Activated CD4-positive, alpha-beta T cell treated with anti-CD3 and anti-CD28 coated beads, Interleukin-10, Interleukin-2, amounts not matched to agents 100 ng/mL and 50 ng/mL, durations not matched to agents 16 hours and 8 hours (primary cell): Measurements from ENCODE around the gene HYI.
"Not testable (repeated sequence)": the region's sequence is repeated elsewhere in the genome, so short reads cannot be mapped to it uniquely, and the experiment has no call there.

ENCODE experiments used
- DNase-seq: peaks from one replicate; pipeline ENCODE4 v3.0.0-alpha.2; 2020

HYI gene

DNA sequence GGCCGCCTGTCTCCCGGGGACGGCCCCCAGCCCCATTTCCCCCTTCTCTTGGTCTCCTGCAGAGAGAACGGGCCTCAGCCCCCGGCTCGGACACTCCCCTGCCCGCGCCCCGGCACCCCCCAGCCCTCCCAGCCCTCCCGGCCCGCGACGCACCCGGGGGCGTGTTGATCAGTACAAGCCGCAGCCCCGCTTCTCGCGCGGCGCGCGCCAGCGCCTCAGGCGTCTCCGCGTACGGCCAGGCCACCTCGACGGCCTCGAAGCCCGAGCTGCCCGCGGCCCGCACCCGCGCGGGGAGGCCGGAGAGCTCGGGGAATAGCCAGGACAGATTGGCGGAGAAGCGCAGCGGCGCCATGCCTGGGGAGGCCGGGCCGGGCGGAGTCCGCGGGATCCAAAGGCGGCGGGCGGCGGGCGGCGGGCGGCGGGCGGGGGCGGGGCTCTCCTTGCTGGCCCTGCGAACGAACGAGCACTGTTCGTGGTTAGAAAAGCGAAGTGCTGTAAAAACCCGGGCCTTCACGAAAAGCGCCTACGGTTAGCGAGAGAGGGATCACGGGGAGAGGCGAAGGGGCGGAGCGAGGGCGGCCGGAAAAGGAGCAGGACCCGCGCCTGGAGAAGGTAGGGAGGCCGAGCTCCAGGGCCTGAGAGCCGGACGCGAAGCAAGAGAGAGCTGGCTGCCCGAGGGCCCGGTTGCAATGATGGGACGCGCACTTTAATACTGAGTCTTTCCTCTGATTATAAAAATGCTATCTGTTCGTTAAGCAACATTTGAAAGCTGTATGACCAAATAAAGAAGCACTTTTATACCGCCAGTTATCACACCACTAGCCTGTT, at the start of gene HYI:
TSS of gene HYI (minus strand) at position 490 of the 828 bp plus-strand sequence. CDS start at position 352, 138 bp downstream.
- DNase-seq, result peak; percentile 77

GRCh38 chr1:43501806-43502205, 48.1 kb upstream of the HYI start:
- DNase-seq, result not testable (repeated sequence)

DNA sequence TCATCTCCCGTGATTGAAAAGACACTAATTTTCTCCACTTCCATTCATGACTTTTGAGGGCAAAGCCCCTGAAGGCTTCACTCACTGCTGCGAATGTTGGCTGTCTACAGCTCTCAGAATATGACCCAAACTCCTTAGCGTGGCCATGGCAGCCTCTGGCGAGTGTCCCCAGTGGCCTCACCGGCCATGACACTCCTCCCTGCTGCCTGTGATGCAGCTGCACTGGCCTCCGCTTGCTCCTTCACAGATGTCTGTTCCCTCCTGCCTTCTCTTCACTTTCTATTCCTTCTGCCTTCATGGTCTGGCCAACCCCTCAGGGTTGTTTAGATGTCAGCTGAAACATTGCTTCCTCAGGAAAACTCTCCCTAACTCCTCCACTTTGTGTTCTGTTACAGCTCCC, 46.2 kb upstream of the HYI start:
- no peak for DNase-seq

GRCh38 chr1:43495204-43495603, 41.5 kb upstream of the HYI start:
- DNase-seq, result no peak

DNA sequence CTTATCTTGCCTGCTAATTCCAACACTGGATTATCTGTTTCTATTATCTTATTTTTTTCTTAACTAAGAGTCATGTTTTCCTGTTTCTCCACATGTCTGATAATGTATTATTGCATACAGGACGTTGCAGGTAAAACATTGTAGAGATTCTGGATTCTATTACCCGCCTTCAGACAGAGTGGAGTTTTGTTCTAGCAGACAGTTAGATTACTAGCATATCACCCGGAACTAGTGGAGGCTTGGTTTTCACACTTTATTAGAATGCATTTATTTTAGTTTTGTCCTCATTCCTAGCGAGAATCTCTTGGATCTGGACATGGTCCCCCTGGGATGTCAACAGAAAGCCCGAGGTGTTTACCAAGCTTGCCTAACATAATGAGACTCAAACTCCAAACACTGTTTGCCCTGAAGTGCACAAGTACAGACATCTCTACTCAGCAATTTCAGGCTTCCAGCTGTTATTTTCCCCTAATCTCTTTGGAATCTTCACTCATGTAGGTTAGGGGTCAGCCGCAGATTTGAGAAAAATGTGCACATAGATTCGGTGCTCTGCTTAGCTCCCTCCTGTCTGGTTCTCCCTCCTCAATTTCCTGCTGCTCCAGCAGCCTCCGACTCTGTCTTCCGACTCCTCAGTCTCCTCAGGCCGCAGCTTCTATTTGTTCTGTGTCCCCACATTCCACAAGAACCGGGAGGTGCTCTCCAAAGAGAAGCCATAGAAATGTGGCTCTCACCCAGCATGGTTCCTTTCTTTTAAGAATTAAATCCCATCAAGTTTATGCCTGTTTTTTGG, 40.1 kb upstream of the HYI start:
- DNase-seq, result no peak

DNA sequence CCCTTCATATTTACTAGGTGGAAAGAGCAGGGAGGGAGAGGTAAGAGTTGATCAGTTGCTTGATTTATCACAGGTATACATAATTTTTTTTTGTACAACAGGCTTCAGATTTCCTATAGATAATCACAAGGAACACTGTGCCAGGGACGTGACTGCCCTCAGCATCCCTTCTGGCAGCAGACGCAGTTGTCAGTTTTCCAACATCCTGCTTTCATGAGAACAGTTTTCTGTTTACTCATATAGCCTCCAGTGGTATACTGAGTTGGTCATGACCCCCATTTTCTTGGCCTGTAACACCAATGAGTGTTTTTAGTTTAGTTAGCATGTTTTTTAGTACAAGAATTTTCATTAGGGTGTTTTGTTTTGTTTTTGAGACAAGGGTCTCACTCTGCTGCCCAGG, 39.1 kb upstream of the HYI start:
- no peak for DNase-seq

- DNase-seq, result no peak
These were observed 37.3 kb upstream of the HYI start for GRCh38 chr1:43491061-43491460.

DNA sequence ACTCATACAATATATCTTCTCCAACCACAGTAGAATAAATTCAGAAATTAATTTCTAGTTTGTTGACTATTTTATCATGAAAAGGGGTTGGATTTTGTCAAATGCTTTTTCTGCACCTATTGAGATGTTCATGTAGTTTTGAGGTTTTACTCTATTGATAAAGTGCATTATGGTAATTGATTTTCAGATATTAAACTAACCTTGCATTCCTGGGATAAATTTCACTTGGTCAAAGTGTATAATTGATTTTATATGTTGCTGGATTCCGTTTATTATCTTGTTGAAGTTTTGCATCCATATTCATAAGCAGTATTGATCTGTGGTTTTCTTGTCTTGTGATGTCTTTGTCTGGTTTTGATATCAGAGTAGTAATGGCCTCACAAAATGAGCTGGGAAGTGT, 34.4 kb upstream of the HYI start:
- DNase-seq, result no peak

- no peak for DNase-seq
These were observed 30.6 kb upstream of the HYI start for GRCh38 chr1:43484367-43484766.

DNA sequence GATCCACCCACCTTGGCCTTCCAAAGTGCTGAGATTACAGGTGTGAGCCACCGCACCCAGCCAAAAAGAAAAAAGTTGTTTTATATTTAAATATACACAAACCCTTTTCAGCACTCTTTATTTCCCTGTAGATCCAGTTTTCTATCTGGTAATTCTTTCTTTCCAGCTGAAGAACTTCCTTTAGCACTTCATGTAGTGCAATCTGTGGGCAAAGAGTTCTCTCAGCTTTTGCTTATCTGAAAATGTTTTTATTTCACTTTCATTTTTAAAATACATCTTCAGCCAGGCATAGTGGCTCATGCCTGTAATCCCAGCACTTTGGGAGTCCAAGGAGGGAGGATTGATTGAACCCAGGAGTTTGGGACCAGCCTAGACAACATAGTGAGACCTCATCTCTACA, 28.5 kb upstream of the HYI start:
- no peak for DNase-seq

GRCh38 chr1:43481491-43481890, 27.8 kb upstream of the HYI start:
- DNase-seq, result no peak

DNA sequence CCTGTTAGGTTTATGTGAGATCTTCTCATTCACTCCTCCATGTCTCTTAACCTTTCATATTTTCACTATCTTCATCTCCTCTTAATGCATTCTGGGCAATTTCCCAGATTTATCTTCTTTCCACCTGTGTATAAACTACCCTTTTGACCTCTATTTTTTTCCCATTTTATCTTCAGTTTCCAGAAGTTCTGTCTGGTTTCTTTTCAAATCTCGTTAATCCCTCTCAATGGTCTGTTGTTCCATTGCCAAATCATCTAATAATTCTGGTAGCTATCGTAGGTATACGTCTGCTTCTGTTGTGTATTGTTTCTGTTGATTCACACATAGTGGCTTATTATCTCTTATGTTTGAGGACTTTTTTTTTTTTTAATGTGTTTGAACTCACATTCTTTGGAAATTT, 25.7 kb upstream of the HYI start:
- DNase-seq, result no peak

DNA sequence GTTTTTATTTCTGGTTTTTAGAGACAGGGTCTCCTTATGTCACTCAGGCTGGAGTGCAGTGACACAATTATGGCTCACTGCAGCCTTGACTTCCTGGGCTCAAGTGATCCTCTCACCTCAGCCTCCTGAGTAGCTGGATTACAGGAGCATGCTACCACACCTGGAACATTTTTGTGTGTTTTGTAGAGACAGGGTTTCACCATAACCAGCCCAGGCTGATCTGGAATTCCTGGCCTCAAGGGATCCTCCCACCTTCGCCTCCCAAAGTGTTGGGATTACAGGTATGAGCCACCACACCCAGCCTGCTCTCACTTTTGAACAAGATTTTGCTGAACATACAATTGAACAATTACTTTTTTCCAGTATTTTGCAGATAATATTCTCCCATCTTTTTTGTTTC, 24.0 kb upstream of the HYI start:
- no peak for DNase-seq

GRCh38 chr1:43475611-43476401, 22.1 kb upstream of the HYI start:
- not testable (repeated sequence) for DNase-seq

GRCh38 chr1:43473463-43473862, 19.7 kb upstream of the HYI start:
- DNase-seq, result peak; percentile 46

GRCh38 chr1:43472463-43473151, 18.9 kb upstream of the HYI start:
- DNase-seq, result not testable (repeated sequence)

DNA sequence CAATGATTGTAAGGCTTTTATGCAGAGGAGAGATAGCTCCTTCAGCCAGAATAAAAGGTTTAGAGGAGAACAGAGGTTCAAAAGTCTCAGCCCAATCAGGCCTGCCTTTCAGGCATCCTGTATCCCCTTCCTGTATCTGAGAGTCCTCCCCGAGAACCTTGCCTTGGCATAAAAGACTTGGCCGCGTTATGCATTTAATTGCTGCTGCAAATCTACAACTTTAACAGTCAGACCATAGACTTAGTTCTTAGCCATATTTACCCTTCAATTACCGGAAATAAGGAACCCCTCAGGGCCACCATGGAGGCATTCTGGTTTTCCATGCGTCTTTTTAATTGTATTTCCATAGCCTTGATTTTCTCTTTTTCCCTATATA, 18.3 kb upstream of the HYI start:
- DNase-seq, result no peak

DNA sequence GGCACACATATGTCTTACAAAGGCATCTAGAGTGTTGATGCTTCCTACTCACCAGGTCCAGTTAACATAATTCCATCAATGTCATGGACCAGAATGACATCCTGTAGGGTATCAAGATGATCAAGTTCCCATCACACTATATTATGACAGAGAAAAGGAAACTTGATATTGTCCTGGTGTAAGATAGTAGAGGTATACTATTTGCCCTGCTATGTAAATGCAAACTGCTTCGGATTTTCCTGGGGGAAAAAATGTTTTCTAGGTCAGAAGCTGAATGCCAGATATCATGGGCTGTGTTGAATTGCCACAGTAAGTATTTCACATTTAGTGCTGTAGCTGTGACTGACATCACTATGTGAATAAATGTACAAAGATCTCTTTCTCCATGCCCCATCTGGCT, 16.2 kb upstream of the HYI start:
- no peak for DNase-seq

GRCh38 chr1:43468414-43468813, 14.7 kb upstream of the HYI start:
- no peak for DNase-seq

GRCh38 chr1:43466403-43466802, 12.7 kb upstream of the HYI start:
- no peak for DNase-seq

GRCh38 chr1:43465505-43466067, 11.9 kb upstream of the HYI start:
- no peak for DNase-seq

GRCh38 chr1:43464681-43465504, 11.2 kb upstream of the HYI start:
- DNase-seq, result no peak
